A549 (cell line): ENCODE measurements around the gene GPX6. TPM values are rescaled to one million over a fixed set of nuclear protein-coding genes. Genes with fewer than 3 reads are reported as not detected.

Experiments
- ATAC-seq, 2 experiments: fragments of 200-7000 bp in 1 of 2; fragments of >200 bp in 1 of 2; cut with Nextera tagmentation in 1 of 2; cut with Tn5 transposase in 1 of 2; 3 replicates each; pipeline versions ENCODE4 v1.8.0 to v1.9.1; 2018 to 2020; ENCODE audit warnings: mild to moderate bottlenecking in 1 of 2, moderate library complexity in 1 of 2
- CTCF ChIA-PET: fragments of 300-600 bp; sonication (Branson Sonifier 250); formaldehyde crosslinking; extraction: SDS; loops from one replicate; lab custom pipeline; 2021; ENCODE audit warnings: antibody characterized with exemption, inconsistent platforms; lab: Yijun Ruan, JAX
- POLR2A ChIA-PET: fragments of 350-600 bp; formaldehyde crosslinking; extraction: SDS; loops from one replicate; lab custom pipeline; 2021; ENCODE audit warnings: antibody characterized with exemption, inconsistent platforms; lab: Yijun Ruan, JAX
- DNase-seq, 2 experiments: peaks; one replicate each; pipeline versions ENCODE4 v3.0.0 to v3.0.0-alpha.2; 2011 to 2016; ENCODE audit warnings: low read depth in 1 of 2, low spot score in 1 of 2
- FAIRE-seq: peaks from 2 replicates; lab custom pipeline; 2011; peaks lifted over from hg19 to GRCh38; lab: Jason Lieb, UNC
- H3K27ac ChIP-seq, 2 experiments: fragments of >200 bp; sonication (Bioruptor Twin); formaldehyde crosslinking; 3 replicates each; pipeline ENCODE4 v1.5.1; 2016 to 2017
- H3K4me1 ChIP-seq: fragments of >200 bp; sonication (Bioruptor Twin); formaldehyde crosslinking; 3 replicates; pipeline ENCODE4 v1.6.1; 2016
- H3K4me2 ChIP-seq: fragments of >200 bp; sonication (Bioruptor Twin); formaldehyde crosslinking; 3 replicates; pipeline ENCODE4 v1.6.1; 2016
- H3K4me3 ChIP-seq: fragments of >200 bp; sonication (Bioruptor Twin); formaldehyde crosslinking; 3 replicates; pipeline ENCODE4 v1.5.1; 2016
- H3K9me3 ChIP-seq: fragments of >200 bp; sonication (Bioruptor Twin); formaldehyde crosslinking; 3 replicates; pipeline ENCODE4 v1.6.1; 2016
- ATOH8 ChIP-seq: fragments of 250-450 bp; sonication (Bioruptor Pico); IDR thresholded peaks from 2 replicates; pipeline ENCODE4 v1.5.0; 2020; ENCODE audit warnings: low read depth, mild to moderate bottlenecking, moderate library complexity
- BCL3 ChIP-seq: fragments of >200 bp; sonication (Bioruptor Twin); formaldehyde crosslinking; IDR thresholded peaks from 3 replicates; pipeline ENCODE4 v1.6.1; 2016
- BHLHE40 ChIP-seq: IDR thresholded peaks from 2 replicates; pipeline ENCODE4 v1.6.1; 2012; ENCODE audit warnings: low read depth, low read length, inconsistent platforms
- CBX8 ChIP-seq: fragments of 200-600 bp; sonication (generic); IDR thresholded peaks from 2 replicates; pipeline ENCODE4 v1.6.1; 2016
- ESRRA ChIP-seq: fragments of 150-350 bp; IDR thresholded peaks from 2 replicates; pipeline ENCODE4 v1.6.1; 2014; ENCODE audit warnings: mild to moderate bottlenecking, low read length, borderline replicate concordance
- FOSL2 ChIP-seq, 2 experiments: fragments of 450-650 bp in 1 of 2; fragments of >200 bp in 1 of 2; sonication (Bioruptor Twin) in 1 of 2; formaldehyde crosslinking; IDR thresholded peaks; 2 replicates each; pipeline versions ENCODE4 v1.5.0 to v1.6.1; 2016 to 2020; ENCODE audit warnings: mild to moderate bottlenecking in 1 of 2, moderate library complexity in 1 of 2
- KDM1A ChIP-seq: fragments of 200-600 bp; sonication (generic); IDR thresholded peaks from 2 replicates; pipeline ENCODE4 v1.6.1; 2016; ENCODE audit warnings: low read depth, mild to moderate bottlenecking
- KDM5A ChIP-seq: fragments of 200-600 bp; sonication (generic); IDR thresholded peaks from 2 replicates; pipeline ENCODE4 v1.6.1; 2016; ENCODE audit warnings: antibody characterized with exemption, mild to moderate bottlenecking
- MAZ ChIP-seq: fragments of 150-350 bp; IDR thresholded peaks from 2 replicates; pipeline ENCODE4 v1.6.1; 2014; ENCODE audit warnings: antibody characterized with exemption, low read depth, low read length, borderline replicate concordance
- NR3C1 ChIP-seq: fragments of >200 bp; sonication (Bioruptor Twin); formaldehyde crosslinking; IDR thresholded peaks from 3 replicates; pipeline ENCODE4 v1.6.1; 2017
- PBX3 ChIP-seq: IDR thresholded peaks from 2 replicates; pipeline ENCODE4 v1.6.1; 2012
- POLR2AphosphoS2 ChIP-seq: conservative IDR thresholded peaks from 2 replicates; pipeline ENCODE4 v1.6.1; 2012; ENCODE audit warnings: low read length, improper control_type of control experiment, inconsistent platforms
- REST ChIP-seq: fragments of 200-600 bp; sonication (generic); IDR thresholded peaks from 2 replicates; pipeline ENCODE4 v1.6.1; 2016; ENCODE audit warnings: antibody characterized with exemption, mild to moderate bottlenecking, moderate library complexity
- RNF2 ChIP-seq: fragments of 200-600 bp; sonication (generic); IDR thresholded peaks from 2 replicates; pipeline ENCODE4 v1.6.1; 2016; ENCODE audit warnings: low read depth, mild to moderate bottlenecking, antibody characterized with exemption, moderate library complexity, borderline replicate concordance
- TFCP2L1 ChIP-seq: fragments of 250-450 bp; sonication (Bioruptor Pico); IDR thresholded peaks from 2 replicates; pipeline ENCODE4 v1.5.0; 2021; ENCODE audit warnings: mild to moderate bottlenecking
- TP53 ChIP-seq: fragments of 250-450 bp; sonication (Bioruptor Pico); IDR thresholded peaks from 2 replicates; pipeline ENCODE4 v1.5.0; 2021; ENCODE audit warnings: mild to moderate bottlenecking, moderate library complexity
- USF2 ChIP-seq: fragments of 450-650 bp; IDR thresholded peaks from 2 replicates; pipeline ENCODE4 v1.6.1; 2014; ENCODE audit warnings: antibody characterized with exemption
- ZC3H11A ChIP-seq: fragments of 450-650 bp; IDR thresholded peaks from 2 replicates; pipeline ENCODE4 v1.6.1; 2014; ENCODE audit warnings: antibody characterized with exemption, mild to moderate bottlenecking
- ZFP36 ChIP-seq: fragments of 450-650 bp; IDR thresholded peaks from 2 replicates; pipeline ENCODE4 v1.6.1; 2014; ENCODE audit warnings: borderline replicate concordance; ENCODE audit not compliant: partially characterized antibody
- ZNF302 ChIP-seq: fragments of 250-450 bp; sonication (Bioruptor Pico); IDR thresholded peaks from 2 replicates; pipeline ENCODE4 v1.9.0; 2021; ENCODE audit warnings: inconsistent platforms, mild to moderate bottlenecking, moderate library complexity
- WGBS: methylation state at CpG from one replicate; pipeline ENCODE4 v1.1.6; 2017; ENCODE audit errors: missing lambda C conversion rate; 5-methylcytosine and 5-hydroxymethylcytosine counted together
- polyA plus RNA-seq, 4 experiments: library from polyadenylated mRNA; depleted of rRNA in 3 of 4; stranded (reverse); fragments of >200 nt; fragmentation: RNase III in 1 of 4; extraction: RNeasy Plus Mini Kit Qiagen cat#74134 plus additional on column Dnase treatment in 1 of 4; gene quantifications; 2 replicates in 3 of 4; 3 replicates in 1 of 4; pipeline ENCODE4 v1.2.3, GENCODE V29; 2011 to 2017

The GPX6 gene
- polyA plus RNA-seq, 2 of the 4 experiments (the other 2 are of a cell fraction), result not detected

GRCh38 chr6:28525496-28526039 is 10.0 kb upstream of the GPX6 start, which contains the start of gene GPX5:
Gene GPX5 (plus strand): TSS chr6:28525881. CDS start chr6:28526014, 133 bp downstream.
- POLR2A ChIA-PET, result no interaction called here
- FAIRE-seq (no peak), DNase-seq (no peak), ATAC-seq (no peak)
- Histone ChIP-seq H3K4me2 (no peak within 1 kb of the TSS), H3K4me3 (no peak within 1 kb of the TSS), H3K27ac (no peak within 1 kb of the TSS), H3K4me1 (no peaks in the 10 kb centered on the region), H3K9me3 (no peaks in the 10 kb centered on the region)
- 21% methylated on average over 5 of the region's 10 CpGs for WGBS
- CTCF ChIA-PET, result no interaction called here
- TF ChIP-seq POLR2AphosphoS2 (no peak), NR3C1 (no peak), REST (no peak), BCL3 (no peak), ZNF302 (CRISPR knock-in tag) (no peak), ESRRA (no peak), BHLHE40 (no peak), KDM5A (no peak), ZC3H11A (no peak), RNF2 (no peak), ATOH8 (CRISPR knock-in tag) (no peak), KDM1A (no peak), TP53 (CRISPR knock-in tag) (no peak), USF2 (no peak), CBX8 (no peak), TFCP2L1 (CRISPR knock-in tag) (no peak), FOSL2 (IDR thresholded peaks at IDR 0.05) (no peak), FOSL2 (CRISPR knock-in tag; IDR thresholded peaks at IDR 0.05) (no peak), PBX3 (no peak), ZFP36 (no peak), MAZ (no peak)
